Ammon's horn (tissue), 1 donor: ENCODE data around the gene NRARP.
"Not testable (repeated sequence)": the region's sequence is repeated elsewhere in the genome, so short reads cannot be mapped to it uniquely, and the experiment has no call there.

Source experiments
- DNase-seq: peaks from one replicate; pipeline ENCODE4 v3.0.0-alpha.2; 2016; ENCODE audit warnings: low spot score

The NRARP gene

GRCh38 chr9:137276473-137277328 lies 25.4 kb downstream of the NRARP start:
- no peak for DNase-seq

DNA sequence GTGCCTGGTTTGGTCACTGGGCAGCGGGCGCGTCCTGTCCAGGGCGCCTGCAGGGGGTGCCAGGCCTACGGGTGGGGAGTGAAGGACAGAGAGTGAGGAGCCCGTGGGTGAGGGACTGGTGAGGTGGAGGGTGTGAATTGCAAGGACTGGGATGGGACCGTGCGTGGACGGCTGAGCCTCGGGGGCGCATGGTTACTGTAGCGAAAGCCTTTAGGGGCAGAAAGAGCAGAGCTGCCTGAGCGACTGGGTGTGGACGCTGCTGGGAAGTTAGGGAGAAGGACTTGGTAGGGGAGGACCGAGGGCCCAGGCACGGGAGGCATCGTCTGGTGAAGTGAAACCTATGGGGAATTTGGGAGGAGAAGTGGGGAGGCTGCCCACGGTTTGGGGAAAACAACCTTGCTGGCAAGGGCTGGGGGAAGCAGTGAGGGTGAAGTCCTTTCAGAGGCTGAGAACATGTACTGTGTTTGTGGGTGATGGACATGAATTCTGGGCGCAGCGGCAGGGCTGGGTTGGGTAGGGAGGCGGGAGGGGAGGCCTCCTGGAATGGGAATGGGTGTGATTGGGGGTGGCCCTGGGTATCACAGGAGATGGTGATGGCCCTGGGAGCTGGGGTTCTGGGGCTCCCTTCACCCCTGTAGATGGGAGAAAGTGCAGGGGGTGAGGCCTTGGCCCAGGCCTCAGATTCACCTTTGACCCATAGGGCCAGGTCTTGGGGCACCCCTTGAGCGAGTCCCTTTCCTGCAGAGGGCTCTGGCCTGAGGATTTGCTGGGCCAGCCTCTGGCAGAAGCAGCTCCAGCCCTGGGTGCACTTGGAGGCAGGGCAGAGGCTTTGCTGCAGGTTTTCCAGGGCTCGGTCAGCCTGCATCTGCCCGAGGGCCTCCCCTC lies 26.2 kb downstream of the NRARP start:
- DNase-seq: no peak

- no peak for DNase-seq
Observed at GRCh38 chr9:137275203-137275587, 26.9 kb downstream of the NRARP start.

- DNase-seq: no peak
Observed at GRCh38 chr9:137273611-137274320, 28.3 kb downstream of the NRARP start.

- DNase-seq: no peak
Observed at GRCh38 chr9:137273095-137273490, 29.0 kb downstream of the NRARP start.

GRCh38 chr9:137272241-137273094 lies 29.6 kb downstream of the NRARP start:
- DNase-seq: no peak

DNA sequence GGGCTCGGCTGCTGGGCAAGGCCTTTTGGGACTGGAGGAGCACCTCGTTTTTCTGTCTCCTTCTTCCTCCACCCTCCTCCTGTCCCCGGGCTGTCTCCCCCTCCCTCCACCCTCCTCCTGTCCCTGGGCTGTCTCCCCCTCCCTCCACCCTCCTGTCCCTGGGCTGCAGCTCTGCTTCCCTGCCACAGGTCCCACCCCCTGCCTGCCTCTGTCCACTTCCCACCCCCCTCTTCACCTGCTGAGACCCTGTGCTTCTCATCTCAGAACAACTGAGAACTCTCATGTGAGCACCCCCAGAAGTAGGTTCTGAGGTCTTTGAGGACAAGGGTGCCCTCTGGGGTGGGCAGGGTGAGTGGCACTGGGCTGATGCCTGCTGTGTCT lies 30.4 kb downstream of the NRARP start:
- DNase-seq: no peak

DNA sequence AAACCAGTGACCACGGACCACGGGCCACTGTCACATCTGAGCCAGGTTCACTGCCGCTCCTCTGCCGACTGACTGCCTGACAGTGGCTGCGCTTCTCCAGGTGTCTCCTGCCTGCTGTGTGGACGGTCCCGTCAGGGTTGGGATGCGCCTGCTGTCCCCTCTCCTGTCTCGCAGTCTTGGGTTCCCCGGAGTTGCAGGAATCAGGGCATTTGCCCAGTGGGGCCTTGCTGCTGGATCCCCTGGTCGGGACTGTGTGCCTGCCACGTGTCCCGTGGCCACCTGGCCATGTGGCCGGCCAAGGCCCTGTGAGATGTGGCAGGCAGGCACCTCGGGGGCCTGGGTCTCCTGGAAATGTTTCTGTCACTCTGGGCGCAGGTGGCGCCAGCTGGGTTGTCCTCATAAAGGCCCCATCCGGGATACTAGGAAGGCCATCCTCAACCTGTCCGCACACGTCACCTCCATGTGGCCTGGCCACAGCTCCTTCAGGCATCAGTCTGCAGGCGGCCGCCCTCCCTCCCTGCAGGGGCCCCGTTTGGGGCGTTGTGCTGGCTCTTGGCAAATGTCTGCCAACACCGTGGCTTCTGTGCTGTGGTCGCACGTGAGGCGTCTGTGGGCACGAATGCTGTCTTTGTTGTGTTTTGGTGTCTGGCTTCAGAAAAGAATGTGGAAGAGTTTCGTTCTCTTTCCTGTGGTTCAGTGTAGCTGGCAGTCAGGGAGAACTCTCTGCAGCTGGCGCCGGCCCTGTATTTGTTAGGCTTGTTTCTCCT lies 31.0 kb downstream of the NRARP start:
- DNase-seq: no peak

DNA sequence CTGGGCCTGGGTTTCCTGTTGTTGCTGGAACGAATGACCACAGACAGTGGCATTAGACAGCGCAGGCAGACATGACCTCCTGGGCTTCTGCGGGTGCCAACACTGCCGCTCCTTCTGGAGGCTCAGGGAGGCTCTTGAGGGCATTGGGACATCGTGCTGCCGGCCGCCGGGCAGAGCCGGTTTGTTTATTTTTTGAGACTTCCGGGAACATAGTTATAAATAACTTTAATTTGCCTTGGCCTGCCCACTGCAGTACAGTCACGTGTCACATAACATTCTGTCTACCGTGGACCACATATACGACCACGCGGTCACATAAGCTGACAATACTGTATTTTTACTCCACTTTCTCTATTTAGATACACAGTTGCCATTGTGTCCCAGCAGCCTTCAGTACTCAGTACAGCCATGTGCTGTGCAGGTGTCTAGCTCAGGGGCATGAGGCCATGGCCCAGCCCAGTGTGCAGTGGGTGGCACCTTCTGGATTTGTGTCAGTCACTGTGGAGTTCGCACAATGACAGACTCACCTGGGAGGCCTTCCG lies 32.8 kb downstream of the NRARP start:
- no peak for DNase-seq

DNA sequence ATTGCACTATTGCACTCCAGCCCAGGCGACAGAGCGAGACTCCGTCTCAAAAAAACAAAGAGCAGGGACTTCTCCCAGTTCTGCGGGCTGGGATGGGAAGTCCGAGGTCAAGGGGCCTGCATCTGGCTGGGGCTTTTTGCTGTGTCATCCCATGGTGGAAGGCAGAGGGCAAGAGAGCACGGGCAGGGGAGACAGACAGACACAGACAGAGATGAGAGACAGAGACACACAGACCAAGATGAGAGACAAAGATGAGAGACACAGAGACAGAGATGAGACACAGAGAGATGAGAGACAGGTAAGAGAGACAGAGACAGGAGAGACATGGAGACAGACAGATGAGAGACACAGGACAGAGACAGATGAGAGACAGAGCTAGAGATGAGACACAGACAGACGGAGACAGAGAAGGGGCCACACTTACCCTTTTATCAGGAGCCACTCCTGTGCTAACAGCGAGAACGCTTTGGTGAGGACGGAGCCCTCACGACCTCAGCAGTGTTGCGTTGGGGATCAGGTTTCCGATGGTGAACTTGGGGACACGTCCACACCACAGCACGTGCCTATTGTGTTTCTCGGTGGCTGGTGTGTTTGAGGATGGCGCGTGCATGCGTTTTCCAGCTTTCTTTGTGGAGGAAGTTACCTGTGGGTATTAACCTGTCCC lies 33.4 kb downstream of the NRARP start:
- no peak for DNase-seq

- DNase-seq: no peak
Observed at GRCh38 chr9:137267933-137268355, 34.1 kb downstream of the NRARP start.

- DNase-seq: no peak
Observed at GRCh38 chr9:137266585-137267453, 35.3 kb downstream of the NRARP start.

- no peak for DNase-seq
Observed at GRCh38 chr9:137266162-137266527, 35.9 kb downstream of the NRARP start.

- no peak for DNase-seq
Observed at GRCh38 chr9:137265496-137266161, 36.4 kb downstream of the NRARP start.

- DNase-seq: no peak
Observed at GRCh38 chr9:137264067-137264466, 38.0 kb downstream of the NRARP start.

GRCh38 chr9:137263506-137263905 lies 38.6 kb downstream of the NRARP start:
- DNase-seq: no peak

- DNase-seq: no peak
Observed at GRCh38 chr9:137262909-137263285, 39.2 kb downstream of the NRARP start.

GRCh38 chr9:137262173-137262908 lies 39.7 kb downstream of the NRARP start:
- DNase-seq: not testable (repeated sequence)
